ENCODE measurements around the gene UGCG.
"Not testable (repeated sequence)": the region's sequence is repeated elsewhere in the genome, so short reads cannot be mapped to it uniquely, and the experiment has no call there.

The UGCG gene

GRCh38 chr9:111919875-111920274 is 23.3 kb downstream of the UGCG start:
- DNase-seq (ENCODE audit: low read depth, low spot score), result no peak

- no peak for DNase-seq (ENCODE audit: low read depth, low spot score)
These were observed 23.9 kb downstream of the UGCG start for GRCh38 chr9:111920531-111920930.

- no peak for DNase-seq (ENCODE audit: low read depth, low spot score)
These were observed 25.9 kb downstream of the UGCG start for GRCh38 chr9:111922324-111923013.

GRCh38 chr9:111924281-111924680 is 27.7 kb downstream of the UGCG start:
- DNase-seq (ENCODE audit: low read depth, low spot score), result no peak

GRCh38 chr9:111925017-111925770 is 28.6 kb downstream of the UGCG start:
- DNase-seq (ENCODE audit: low read depth, low spot score), result no peak

- no peak for DNase-seq (ENCODE audit: low read depth, low spot score)
These were observed 29.2 kb downstream of the UGCG start for GRCh38 chr9:111925784-111926183.

- DNase-seq (ENCODE audit: low read depth, low spot score), result no peak
These were observed 29.8 kb downstream of the UGCG start for GRCh38 chr9:111926421-111926875.

- no peak for DNase-seq (ENCODE audit: low read depth, low spot score)
These were observed 31.7 kb downstream of the UGCG start for GRCh38 chr9:111928359-111928720.

GRCh38 chr9:111934747-111935146 is 38.1 kb downstream of the UGCG start:
- DNase-seq (ENCODE audit: low read depth, low spot score), result no peak

GRCh38 chr9:111936391-111936790 is 39.8 kb downstream of the UGCG start:
- no peak for DNase-seq (ENCODE audit: low read depth, low spot score)

- DNase-seq (ENCODE audit: low read depth, low spot score), result no peak
These were observed 40.7 kb downstream of the UGCG start for GRCh38 chr9:111937301-111937700.

- no peak for DNase-seq (ENCODE audit: low read depth, low spot score)
These were observed 41.3 kb downstream of the UGCG start for GRCh38 chr9:111937781-111938426.

GRCh38 chr9:111938427-111938800 is 41.8 kb downstream of the UGCG start:
- no peak for DNase-seq (ENCODE audit: low read depth, low spot score)

GRCh38 chr9:111939322-111939721 is 42.7 kb downstream of the UGCG start:
- no peak for DNase-seq (ENCODE audit: low read depth, low spot score)

- DNase-seq (ENCODE audit: low read depth, low spot score), result no peak
These were observed 44.1 kb downstream of the UGCG start for GRCh38 chr9:111940697-111941096.

GRCh38 chr9:111943200-111943599 is 46.6 kb downstream of the UGCG start:
- no peak for DNase-seq (ENCODE audit: low read depth, low spot score)

GRCh38 chr9:111943746-111944145 is 47.1 kb downstream of the UGCG start:
- DNase-seq (ENCODE audit: low read depth, low spot score), result no peak

GRCh38 chr9:111944241-111944866 is 47.7 kb downstream of the UGCG start:
- DNase-seq (ENCODE audit: low read depth, low spot score), result no peak

- no peak for DNase-seq (ENCODE audit: low read depth, low spot score)
These were observed 48.6 kb downstream of the UGCG start for GRCh38 chr9:111945216-111945615.

GRCh38 chr9:111948109-111948508 is 51.5 kb downstream of the UGCG start:
- DNase-seq (ENCODE audit: low read depth, low spot score), result not testable (repeated sequence)

- DNase-seq (ENCODE audit: low read depth, low spot score), result no peak
These were observed 52.3 kb downstream of the UGCG start for GRCh38 chr9:111948951-111949350.

GRCh38 chr9:111949919-111950318 is 53.3 kb downstream of the UGCG start:
- no peak for DNase-seq (ENCODE audit: low read depth, low spot score)
